PC-3 (cell line): ENCODE data around the gene LDLRAP1. TPM values are rescaled to one million over a fixed set of nuclear protein-coding genes. Genes with fewer than 3 reads are reported as not detected.

Experiments used
- ATAC-seq: fragments of 200-7000 bp; cut with Tn5 transposase; 2 replicates; pipeline ENCODE4 v1.9.1; 2020; ENCODE audit warnings: mild to moderate bottlenecking, moderate library complexity
- BruUV-seq: library from RNA; stranded (reverse); fragments of 400-500 nt; replicated peaks from 2 replicates; lab custom pipeline; 2021; lab: Mats Ljungman, UMichigan
- CTCF ChIA-PET: fragments of 300-600 bp; sonication (Branson Sonifier 250); formaldehyde crosslinking; loops from one replicate; lab custom pipeline; 2022; ENCODE audit warnings: antibody characterized with exemption; lab: Charles Lee
- POLR2A ChIA-PET: fragments of 300-600 bp; sonication (Branson Sonifier 250); formaldehyde crosslinking; loops from one replicate; lab custom pipeline; 2022; ENCODE audit warnings: antibody characterized with exemption; ENCODE audit not compliant: unreplicated experiment; lab: Charles Lee
- DNase-seq: peaks from one replicate; pipeline ENCODE4 v3.0.0-alpha.2; 2015
- H2AFZ ChIP-seq: fragments of 300-600 bp; sonication (generic); 2 replicates; pipeline ENCODE4 v1.6.0; 2016; ENCODE audit warnings: antibody characterized with exemption, low read length
- H3F3A ChIP-seq: fragments of 300-600 bp; sonication (generic); one replicate; pipeline ENCODE4 v1.6.0; 2017; ENCODE audit warnings: antibody characterized with exemption, low read length, control low read depth, mild to moderate bottlenecking; ENCODE audit not compliant: unreplicated experiment
- H3K27ac ChIP-seq: fragments of 300-600 bp; sonication (generic); 2 replicates; pipeline ENCODE4 v1.5.1; 2016; ENCODE audit warnings: mild to moderate bottlenecking, low read length
- H3K27me3 ChIP-seq: fragments of 300-600 bp; sonication (generic); 2 replicates; pipeline ENCODE4 v1.6.1; 2016; ENCODE audit warnings: low read length, mixed read lengths
- H3K36me3 ChIP-seq: fragments of 300-600 bp; sonication (generic); 2 replicates; pipeline ENCODE4 v1.6.1; 2016; ENCODE audit warnings: low read depth, mixed run types, low read length, mixed read lengths
- H3K4me1 ChIP-seq: fragments of 300-600 bp; sonication (generic); 2 replicates; pipeline ENCODE4 v1.5.1; 2016; ENCODE audit warnings: low read length; ENCODE audit not compliant: insufficient read depth
- H3K4me2 ChIP-seq: fragments of 300-600 bp; sonication (generic); 2 replicates; pipeline ENCODE4 v1.6.0; 2016; ENCODE audit warnings: low read length
- H3K4me3 ChIP-seq: fragments of 300-600 bp; sonication (generic); 2 replicates; pipeline ENCODE4 v1.5.1; 2016; ENCODE audit warnings: mild to moderate bottlenecking, low read length, mixed read lengths
- H3K79me2 ChIP-seq: fragments of 300-600 bp; sonication (generic); 2 replicates; pipeline ENCODE4 v1.6.1; 2017; ENCODE audit warnings: low read length, mixed read lengths
- H3K9ac ChIP-seq: fragments of 300-600 bp; sonication (generic); 2 replicates; pipeline ENCODE4 v1.6.0; 2016; ENCODE audit warnings: mild to moderate bottlenecking, low read length
- H3K9me2 ChIP-seq: fragments of 300-600 bp; sonication (generic); replicated peaks from 2 replicates; pipeline ENCODE4 v1.6.1; 2016; ENCODE audit warnings: mixed run types, low read length, mixed read lengths
- H3K9me3 ChIP-seq: fragments of 300-600 bp; sonication (generic); 2 replicates; pipeline ENCODE4 v1.6.1; 2016; ENCODE audit warnings: low read length, mixed read lengths
- H4K20me1 ChIP-seq: fragments of 300-600 bp; sonication (generic); 2 replicates; pipeline ENCODE4 v1.6.1; 2016; ENCODE audit warnings: low read length, mixed read lengths
- EZH2 ChIP-seq: fragments of 300-600 bp; sonication (generic); IDR thresholded peaks from one replicate; pipeline ENCODE4 v1.6.1; 2017; ENCODE audit warnings: antibody characterized with exemption, mild to moderate bottlenecking, low read length; ENCODE audit not compliant: unreplicated experiment
- EZH2phosphoT487 ChIP-seq: fragments of 300-600 bp; sonication (generic); IDR thresholded peaks from 2 replicates; pipeline ENCODE4 v1.6.1; 2018; ENCODE audit warnings: mild to moderate bottlenecking, antibody characterized with exemption, low read length, borderline replicate concordance
- intact Hi-C: fragments of 100-400 bp; cut with micrococcal nuclease; formaldehyde crosslinking; loops from 2 replicates; pipeline ENCODE4 v1.9.0; 2023
- total RNA-seq: library from RNA; depleted of rRNA; stranded (reverse); fragments of >200 nt; gene quantifications from 2 replicates; pipeline ENCODE4 v1.2.3, GENCODE V29; 2014
- TF ChIP-seq, protein P1 (sequence below): fragments of 300-600 bp; sonication (generic); conservative IDR thresholded peaks from 2 replicates; pipeline ENCODE4 v1.5.1; 2017; ENCODE audit warnings: antibody characterized with exemption, low read depth, mild to moderate bottlenecking, low read length

The LDLRAP1 gene
- total RNA-seq, 1 experiment from 2014 or later: 26.5 TPM

- H4K20me1 ChIP-seq: no peaks in the 10 kb centered on the region
- H3K4me1 ChIP-seq: peaks cover 17% of the 10 kb centered on the region
- POLR2A ChIA-PET: no interaction called here
- ATAC-seq: peak; percentile 86
- H3F3A ChIP-seq: no peaks in the 10 kb centered on the region
- TF ChIP-seq, protein P1, sequence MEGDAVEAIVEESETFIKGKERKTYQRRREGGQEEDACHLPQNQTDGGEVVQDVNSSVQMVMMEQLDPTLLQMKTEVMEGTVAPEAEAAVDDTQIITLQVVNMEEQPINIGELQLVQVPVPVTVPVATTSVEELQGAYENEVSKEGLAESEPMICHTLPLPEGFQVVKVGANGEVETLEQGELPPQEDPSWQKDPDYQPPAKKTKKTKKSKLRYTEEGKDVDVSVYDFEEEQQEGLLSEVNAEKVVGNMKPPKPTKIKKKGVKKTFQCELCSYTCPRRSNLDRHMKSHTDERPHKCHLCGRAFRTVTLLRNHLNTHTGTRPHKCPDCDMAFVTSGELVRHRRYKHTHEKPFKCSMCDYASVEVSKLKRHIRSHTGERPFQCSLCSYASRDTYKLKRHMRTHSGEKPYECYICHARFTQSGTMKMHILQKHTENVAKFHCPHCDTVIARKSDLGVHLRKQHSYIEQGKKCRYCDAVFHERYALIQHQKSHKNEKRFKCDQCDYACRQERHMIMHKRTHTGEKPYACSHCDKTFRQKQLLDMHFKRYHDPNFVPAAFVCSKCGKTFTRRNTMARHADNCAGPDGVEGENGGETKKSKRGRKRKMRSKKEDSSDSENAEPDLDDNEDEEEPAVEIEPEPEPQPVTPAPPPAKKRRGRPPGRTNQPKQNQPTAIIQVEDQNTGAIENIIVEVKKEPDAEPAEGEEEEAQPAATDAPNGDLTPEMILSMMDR: peak; percentile 33; the same call in 1 of the 2 replicates
- no peak for TF ChIP-seq EZH2phosphoT487
- no peak for TF ChIP-seq EZH2
- CTCF ChIA-PET: interaction anchor here (0.5 to 0.6 kb wide), 2 partner anchors 172 to 375 kb away, joined by 4 to 5 read pairs; no protein-coding TSS in a partner anchor
- H3K9me2 ChIP-seq: no peaks in the 10 kb centered on the region
- H3K27me3 ChIP-seq: peaks cover 7% of the 10 kb centered on the region; the same call in 1 of the 2 replicates
- no peaks in the 10 kb centered on the region for H3K36me3 ChIP-seq
- peak; percentile 85 for DNase-seq
- no peaks in the 10 kb centered on the region for H3K9me3 ChIP-seq
- no peaks in the 10 kb centered on the region for H3K79me2 ChIP-seq
- peak within 1 kb of the TSS; percentile 89 for H2AFZ ChIP-seq
- BruUV-seq: no TSS peak
- H3K27ac ChIP-seq: no peak within 1 kb of the TSS
- H3K4me3 ChIP-seq: peak within 1 kb of the TSS; percentile 75
- peak within 1 kb of the TSS; percentile 96 for H3K4me2 ChIP-seq
- intact Hi-C loops: no loop called here
- no peak within 1 kb of the TSS for H3K9ac ChIP-seq
Observed at GRCh38 chr1:25616095-25616986, 72.9 kb downstream of the LDLRAP1 start, which contains the start of gene MAN1C1. MAN1C1 (plus strand) TSS chr1:25616791; CDS start chr1:25617798, 1,007 bp downstream.

- Histone ChIP-seq H3K4me3 (peak overlapping the region; percentile 74), H3K36me3 (no peaks in the 10 kb centered on the region), H3K9me3 (no peaks in the 10 kb centered on the region), H3K27me3 (peaks cover 7% of the 10 kb centered on the region; the same call in 1 of the 2 replicates), H2AFZ (peak overlapping the region; percentile 89), H3K9me2 (no peaks in the 10 kb centered on the region), H3K4me2 (peak overlapping the region; percentile 96), H3K27ac (no peak overlapping the region), H4K20me1 (no peaks in the 10 kb centered on the region), H3F3A (no peaks in the 10 kb centered on the region), H3K4me1 (peaks cover 17% of the 10 kb centered on the region), H3K79me2 (no peaks in the 10 kb centered on the region), H3K9ac (no peak overlapping the region)
- DNase-seq: no peak
- ChIA-PET POLR2A (no interaction called here), CTCF (no interaction called here)
- no peak; the same call in 1 of the 2 replicates for ATAC-seq
- TF ChIP-seq EZH2: no peak
- TF ChIP-seq EZH2phosphoT487: no peak
- TF ChIP-seq, protein P1: no peak
- intact Hi-C loops: no loop called here
- BruUV-seq: no TSS peak
Observed at GRCh38 chr1:25616987-25617624, 73.7 kb downstream of the LDLRAP1 start.
